Stomach (tissue), 4 donors: ENCODE measurements around the gene SLC34A3.

Experiments used
- CTCF ChIP-seq, 7 experiments: fragments of 450-650 bp in 4 of 7; fragments of 200-600 bp in 3 of 7; sonication (generic) in 3 of 7; IDR thresholded peaks; one replicate each; pipeline ENCODE4 v1.5.1; 2016 to 2019; ENCODE audit warnings: antibody characterized with exemption in 7 of 7, control low read depth in 2 of 7, mild to moderate bottlenecking in 1 of 7
- POLR2A ChIP-seq, 4 donors: fragments of 450-650 bp; IDR thresholded peaks; one replicate each; pipeline ENCODE4 v1.6.1; 2016; ENCODE audit warnings: antibody characterized with exemption in 4 of 4, control low read depth in 2 of 4, mild to moderate bottlenecking in 1 of 4, moderate library complexity in 1 of 4

GRCh38 chr9:137278061-137278701 lies 47.5 kb downstream of the SLC34A3 start:
- TF ChIP-seq CTCF (IDR thresholded peaks at IDR 0.05), result no peak
- TF ChIP-seq POLR2A (IDR thresholded peaks at IDR 0.05), result no peak
